Measurements from ENCODE around the gene GBA3. TPM values are rescaled to one million over a fixed set of nuclear protein-coding genes. Genes with fewer than 3 reads are reported as not detected.

Gene GBA3
- total and polyA plus RNA-seq, 8 donors, result 0.12 to 0.92 (median 0.26) TPM; not detected in 2

- TF ChIP-seq CTCF (IDR thresholded peaks at IDR 0.05), result no peak
- H3K4me1 ChIP-seq, result no peaks in the 10 kb centered on the region
- DNase-seq (no peak), ATAC-seq (no peak), FAIRE-seq (no peak)
- no peak overlapping the region for H3K4me3 ChIP-seq
- no peaks in the 10 kb centered on the region for H3K36me3 ChIP-seq
- intact Hi-C loops (cut with DNase I), result no loop called here
- H3K9me3 ChIP-seq, result no peaks in the 10 kb centered on the region
- no peak overlapping the region for H3K27ac ChIP-seq
- no peaks in the 10 kb centered on the region for H3K27me3 ChIP-seq
- WGBS, 2 donors, result 84 to 86% methylated on average over 2 of the region's 2 CpGs
These were observed 164.7 kb downstream of the GBA3 start for GRCh38 chr4:22857411-22857810.

GRCh38 chr4:22859318-22859717 is 166.6 kb downstream of the GBA3 start:
- no peak for TF ChIP-seq CTCF (IDR thresholded peaks at IDR 0.05)
- ATAC-seq, result no peak
- H3K36me3 ChIP-seq, result no peaks in the 10 kb centered on the region
- 37 to 47% methylated on average over 2 of the region's 2 CpGs for WGBS, 2 donors
- no peak for DNase-seq
- intact Hi-C loops (cut with DNase I), result no loop called here
- H3K27me3 ChIP-seq, result no peaks in the 10 kb centered on the region
- FAIRE-seq, result no peak
- H3K4me1 ChIP-seq, result no peaks in the 10 kb centered on the region
- H3K9me3 ChIP-seq, result no peaks in the 10 kb centered on the region
- no peak overlapping the region for H3K4me3 ChIP-seq
- H3K27ac ChIP-seq, result no peak overlapping the region

Other genes starting within 250 kb of the GBA3 start
- gene ADGRA3, start 176.9 kb upstream of the GBA3 start, total RNA-seq, result 10 to 100 TPM; 13.4 to 27.4 (median 18.3) TPM
- gene ADGRA3, start 176.9 kb upstream of the GBA3 start, polyA plus RNA-seq, result 10 to 100 TPM; 15.6 to 18.4 TPM

Measured in pancreas (tissue), 10 donors.